Ectodermal cell (in vitro differentiated cells): ENCODE results near the gene FAM200C.

Experiments
- H3K27ac ChIP-seq: 2 replicates; pipeline ENCODE4 v1.7.0; 2013; ENCODE audit warnings: mild to moderate bottlenecking, low read depth, low read length; ENCODE audit not compliant: insufficient read depth, poor library complexity, severe bottlenecking
- H3K27me3 ChIP-seq: 2 replicates; pipeline ENCODE4 v1.7.0; 2013; ENCODE audit warnings: mild to moderate bottlenecking, low read length; ENCODE audit not compliant: insufficient read depth, control insufficient read depth, poor library complexity, severe bottlenecking
- H3K36me3 ChIP-seq: one replicate; pipeline ENCODE4 v1.7.0; 2013; ENCODE audit warnings: low read length; ENCODE audit not compliant: control insufficient read depth, insufficient read depth
- H3K4me1 ChIP-seq: one replicate; pipeline ENCODE4 v1.7.0; 2013; ENCODE audit warnings: low read length; ENCODE audit not compliant: control insufficient read depth, insufficient read depth
- H3K4me3 ChIP-seq: 2 replicates; pipeline ENCODE4 v1.7.0; 2013; ENCODE audit warnings: low read depth, low read length, control low read depth; ENCODE audit not compliant: insufficient read depth
- H3K9me3 ChIP-seq: 2 replicates; pipeline ENCODE4 v1.7.0; 2013; ENCODE audit warnings: mild to moderate bottlenecking, low read length, moderate library complexity; ENCODE audit not compliant: control insufficient read depth
- WGBS, 2 experiments: methylation state at CpG; one replicate each; pipeline ENCODE4 v1.1.7; 2013; ENCODE audit warnings: missing lambda C conversion rate in 2 of 2; 5-methylcytosine and 5-hydroxymethylcytosine counted together

FAM200C gene

DNA sequence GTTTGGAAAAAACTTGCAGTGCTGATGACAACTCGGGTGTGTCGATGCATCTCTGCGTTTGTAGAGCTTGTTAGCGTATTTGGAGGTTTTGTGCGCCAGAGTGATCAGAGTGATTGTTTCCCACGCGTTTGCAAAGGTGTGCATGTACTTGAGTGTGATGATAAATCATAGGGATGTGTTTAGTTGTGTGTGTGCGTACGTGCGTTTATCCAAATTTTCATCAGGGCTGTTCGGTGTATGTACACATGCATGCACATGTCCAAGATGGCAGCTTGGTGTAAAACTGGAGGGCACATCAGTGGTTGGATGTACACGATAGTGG lies 29.2 kb downstream of the FAM200C start:
- no peaks in the 10 kb centered on the region for H3K4me1 ChIP-seq
- H3K4me3 ChIP-seq = peak overlapping the region; percentile 51
- no peak overlapping the region for H3K27ac ChIP-seq
- H3K36me3 ChIP-seq = no peaks in the 10 kb centered on the region
- H3K9me3 ChIP-seq = peaks cover 2% of the 10 kb centered on the region
- peaks cover 37% of the 10 kb centered on the region for H3K27me3 ChIP-seq
- 63 to 64% methylated on average over 12 of the region's 12 CpGs for WGBS, 2 experiments

DNA sequence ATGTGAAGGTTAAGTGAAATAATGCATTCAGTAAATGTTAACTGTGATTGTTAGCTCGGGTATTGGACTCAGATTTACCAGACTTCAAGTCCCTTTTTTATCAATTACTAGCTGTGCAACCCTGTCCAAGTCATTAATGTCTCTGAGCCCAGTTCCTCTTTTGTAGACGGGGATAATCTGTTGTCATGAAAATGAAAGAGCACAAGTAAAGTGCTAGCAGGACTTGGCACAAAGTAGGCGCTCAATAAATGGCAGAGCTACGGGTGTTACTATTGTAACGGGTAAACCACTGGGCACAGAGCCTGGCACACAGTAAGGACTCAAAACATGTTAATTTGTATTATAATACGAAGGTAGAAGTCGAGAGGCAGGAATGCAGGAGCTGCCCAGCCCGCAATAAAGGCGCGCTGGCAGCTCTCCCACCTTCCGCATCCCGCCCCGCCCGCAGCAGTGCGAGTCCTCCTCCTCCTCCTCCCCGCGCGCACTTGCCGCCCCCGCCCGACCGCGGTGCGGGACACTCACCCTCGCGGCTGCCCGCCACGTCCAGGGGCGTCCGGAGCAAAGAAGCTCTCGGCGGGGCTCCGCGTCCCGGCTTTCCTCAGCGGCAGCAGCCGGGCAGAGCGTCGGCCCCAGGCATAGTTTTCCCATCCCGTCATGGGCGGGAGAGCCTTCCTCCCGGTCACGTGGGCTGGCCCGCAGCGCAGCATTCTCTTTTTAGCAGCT lies 29.7 kb downstream of the FAM200C start, which contains the start of gene C1QTNF2:
TSS of gene C1QTNF2 (minus strand) at position 637 of the 723 bp plus-strand sequence. CDS start 15,615 bp downstream, outside the sequence.
- H3K36me3 ChIP-seq = no peaks in the 10 kb centered on the region
- H3K27ac ChIP-seq = no peak within 1 kb of the TSS
- H3K9me3 ChIP-seq = peaks cover 2% of the 10 kb centered on the region
- WGBS, 2 experiments = 5 to 6% methylated on average over 45 of the region's 45 CpGs
- H3K27me3 ChIP-seq = peaks cover 37% of the 10 kb centered on the region
- peak within 1 kb of the TSS; percentile 51 for H3K4me3 ChIP-seq
- no peaks in the 10 kb centered on the region for H3K4me1 ChIP-seq

DNA sequence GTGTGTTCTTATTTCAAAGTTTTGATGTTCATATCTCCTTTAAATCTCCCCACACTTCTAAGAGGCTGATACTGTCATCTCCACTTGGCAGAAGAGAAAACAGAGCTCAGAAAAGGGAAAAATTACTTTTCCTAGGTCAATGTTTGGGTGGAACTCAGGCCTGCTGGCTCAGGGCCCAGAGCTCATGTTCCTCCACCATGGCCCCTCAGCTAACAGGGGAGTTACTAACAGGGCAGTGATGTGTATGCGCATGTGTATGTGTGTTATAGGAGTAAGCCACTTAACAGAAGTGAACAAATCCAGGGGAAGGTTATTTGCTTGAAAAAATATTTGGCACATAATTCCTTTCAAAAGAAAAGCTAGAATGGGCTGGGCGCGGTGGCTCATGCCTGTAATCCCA lies 32.0 kb downstream of the FAM200C start:
- Histone ChIP-seq H3K4me3 (no peak overlapping the region), H3K36me3 (no peaks in the 10 kb centered on the region), H3K9me3 (peaks cover under 1% of the 10 kb centered on the region), H3K27me3 (peaks cover 34% of the 10 kb centered on the region), H3K4me1 (peaks cover 7% of the 10 kb centered on the region), H3K27ac (no peak overlapping the region)
- WGBS, 2 experiments = 95 to 99% methylated on average over 3 of the region's 3 CpGs

DNA sequence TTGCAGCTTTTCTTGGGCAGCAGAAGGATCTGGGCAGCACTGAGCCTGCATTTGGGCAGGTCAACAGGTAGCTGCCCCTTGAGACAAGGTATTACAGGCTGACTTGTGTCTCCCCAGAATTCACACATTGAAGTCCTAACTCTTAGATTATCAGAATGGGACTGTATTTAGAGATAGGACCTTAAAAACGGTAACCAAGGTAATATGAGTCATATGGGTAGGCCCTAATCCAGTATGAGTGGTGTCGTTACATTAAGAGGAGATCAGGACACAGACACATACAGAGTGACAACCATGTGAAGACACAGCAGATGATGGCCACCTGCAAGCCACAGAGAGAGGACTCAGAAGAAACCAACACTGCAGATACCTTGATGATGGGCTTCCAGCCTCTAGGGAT lies 32.6 kb downstream of the FAM200C start:
- WGBS, 2 experiments = 70 to 82% methylated on average over 2 of the region's 2 CpGs
- H3K4me1 ChIP-seq = peaks cover 9% of the 10 kb centered on the region
- H3K36me3 ChIP-seq = no peaks in the 10 kb centered on the region
- H3K27ac ChIP-seq = no peak overlapping the region
- no peaks in the 10 kb centered on the region for H3K9me3 ChIP-seq
- no peak overlapping the region for H3K4me3 ChIP-seq
- H3K27me3 ChIP-seq = peaks cover 34% of the 10 kb centered on the region

DNA sequence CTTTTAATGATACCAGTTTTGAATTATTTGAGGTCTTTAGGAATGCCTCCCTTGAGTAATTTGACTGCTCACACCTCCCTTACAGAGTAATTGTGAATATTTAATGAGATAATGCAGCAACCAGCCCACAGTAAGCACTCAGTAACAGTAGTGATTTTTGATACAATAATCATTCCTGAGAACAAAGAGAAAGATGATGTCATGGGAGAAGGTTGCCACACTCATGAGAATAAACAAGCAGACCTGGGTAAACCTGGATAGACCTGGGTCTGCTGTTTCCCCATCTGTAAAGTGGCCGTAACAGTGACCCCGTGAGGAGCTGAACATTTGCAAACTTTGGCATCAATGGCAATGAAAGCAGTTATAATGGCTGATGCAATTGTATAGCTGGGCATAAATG lies 33.6 kb downstream of the FAM200C start:
- 91 to 92% methylated on average over 2 of the region's 2 CpGs for WGBS, 2 experiments

DNA sequence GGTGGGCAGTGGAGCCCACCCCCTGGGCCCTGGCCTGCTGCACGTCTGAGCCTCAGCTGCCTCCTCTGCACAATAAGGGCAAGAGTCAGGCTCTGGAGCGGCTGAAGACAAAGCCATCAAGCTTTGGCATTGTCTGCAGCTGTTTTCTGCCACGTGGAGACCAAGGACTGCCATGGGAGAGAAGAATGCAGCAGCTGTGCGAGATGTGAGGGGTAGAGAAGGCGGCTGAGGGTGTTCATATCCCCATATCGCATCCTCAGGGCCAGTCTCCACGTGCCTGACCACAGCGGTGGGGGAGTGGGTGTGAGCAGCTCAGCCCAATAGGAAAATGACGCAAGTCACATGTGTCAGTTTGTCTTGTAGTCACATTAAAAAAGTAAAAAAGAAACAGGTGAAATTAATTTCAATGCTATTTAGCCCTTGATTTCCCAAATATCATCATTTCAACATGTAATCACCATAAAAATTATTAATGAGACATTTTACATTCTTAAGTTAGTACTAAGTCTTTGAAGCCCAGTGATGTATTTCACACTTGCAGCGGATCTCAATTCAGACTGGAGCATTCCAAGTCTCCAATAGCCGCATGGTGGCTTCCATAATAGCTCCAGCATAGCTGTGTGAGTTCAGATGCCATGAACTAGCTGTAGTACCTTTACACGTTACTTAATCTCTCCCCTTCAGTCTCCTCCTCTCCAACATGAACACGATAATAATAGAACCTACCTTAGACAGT lies 36.0 kb downstream of the FAM200C start:
- H3K4me1 ChIP-seq = peaks cover 9% of the 10 kb centered on the region
- H3K36me3 ChIP-seq = no peaks in the 10 kb centered on the region
- H3K27me3 ChIP-seq = peaks cover under 1% of the 10 kb centered on the region
- 64 to 66% methylated on average over 13 of the region's 13 CpGs for WGBS, 2 experiments
- H3K4me3 ChIP-seq = no peak overlapping the region
- peak overlapping the region; percentile 23 for H3K27ac ChIP-seq
- no peaks in the 10 kb centered on the region for H3K9me3 ChIP-seq

More for the DNA sequence above, 33.6 kb downstream of the FAM200C start:
- peaks cover 9% of the 10 kb centered on the region for H3K4me1 ChIP-seq
- no peak overlapping the region for H3K4me3 ChIP-seq
- peaks cover 24% of the 10 kb centered on the region for H3K27me3 ChIP-seq
- H3K27ac ChIP-seq = no peak overlapping the region
- no peaks in the 10 kb centered on the region for H3K9me3 ChIP-seq
- no peaks in the 10 kb centered on the region for H3K36me3 ChIP-seq

DNA sequence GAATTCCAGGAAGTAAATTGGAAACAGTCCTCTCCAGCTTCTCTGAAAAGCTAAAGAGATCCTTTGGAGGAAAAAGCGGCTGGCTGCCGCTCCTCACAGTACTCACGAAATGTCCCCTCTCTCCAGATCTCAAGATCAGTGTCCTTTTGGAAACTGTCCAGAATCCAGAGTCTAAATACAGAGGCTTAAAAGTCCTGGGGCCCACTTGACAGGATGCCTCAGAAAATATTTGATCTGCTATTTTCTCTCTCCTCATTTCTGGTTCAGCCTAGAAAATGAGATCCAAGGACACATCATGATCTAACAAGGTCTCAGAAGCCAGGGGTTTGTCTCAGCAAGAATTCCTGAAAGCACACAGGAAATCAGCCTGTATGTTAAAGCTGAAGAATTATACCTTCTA lies 36.6 kb downstream of the FAM200C start:
- 90 to 93% methylated on average over 3 of the region's 3 CpGs for WGBS, 2 experiments
- no peaks in the 10 kb centered on the region for H3K9me3 ChIP-seq
- H3K27me3 ChIP-seq = no peaks in the 10 kb centered on the region
- no peak overlapping the region for H3K4me3 ChIP-seq
- no peaks in the 10 kb centered on the region for H3K36me3 ChIP-seq
- H3K4me1 ChIP-seq = peaks cover 9% of the 10 kb centered on the region
- peak overlapping the region; percentile 23 for H3K27ac ChIP-seq

DNA sequence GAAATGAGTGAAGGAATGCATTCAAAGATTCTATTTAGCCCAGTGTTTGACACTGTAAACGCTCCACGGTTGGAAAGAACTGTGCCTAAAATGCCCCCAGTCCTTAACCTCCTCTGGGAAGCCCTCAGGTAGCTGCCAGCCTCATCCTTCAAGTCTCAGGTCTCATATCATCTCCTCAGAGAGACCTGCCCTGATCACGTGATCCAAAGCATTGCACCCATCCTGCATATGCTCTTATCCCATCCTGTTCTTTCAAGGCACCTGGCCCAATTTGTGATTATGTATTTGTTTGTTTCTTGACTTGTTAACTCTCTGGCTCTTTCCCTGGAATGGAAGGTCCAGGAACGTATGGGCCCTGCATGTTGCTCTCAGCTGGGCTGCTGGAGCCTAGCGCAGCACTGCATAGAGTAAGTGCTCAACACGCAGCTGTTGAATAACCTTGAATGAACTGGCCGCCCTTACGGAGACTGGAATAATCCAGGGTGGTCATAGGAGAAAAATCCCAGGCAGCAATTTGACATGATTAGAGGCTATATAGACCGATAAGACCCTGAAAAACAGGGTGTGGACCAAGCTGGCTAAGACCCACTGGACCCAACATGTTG lies 38.1 kb downstream of the FAM200C start:
- H3K9me3 ChIP-seq = no peaks in the 10 kb centered on the region
- 94% methylated on average over 9 of the region's 9 CpGs for WGBS, 2 experiments
- peaks cover 15% of the 10 kb centered on the region for H3K4me1 ChIP-seq
- H3K27ac ChIP-seq = no peak overlapping the region
- no peaks in the 10 kb centered on the region for H3K27me3 ChIP-seq
- H3K4me3 ChIP-seq = no peak overlapping the region
- H3K36me3 ChIP-seq = no peaks in the 10 kb centered on the region

DNA sequence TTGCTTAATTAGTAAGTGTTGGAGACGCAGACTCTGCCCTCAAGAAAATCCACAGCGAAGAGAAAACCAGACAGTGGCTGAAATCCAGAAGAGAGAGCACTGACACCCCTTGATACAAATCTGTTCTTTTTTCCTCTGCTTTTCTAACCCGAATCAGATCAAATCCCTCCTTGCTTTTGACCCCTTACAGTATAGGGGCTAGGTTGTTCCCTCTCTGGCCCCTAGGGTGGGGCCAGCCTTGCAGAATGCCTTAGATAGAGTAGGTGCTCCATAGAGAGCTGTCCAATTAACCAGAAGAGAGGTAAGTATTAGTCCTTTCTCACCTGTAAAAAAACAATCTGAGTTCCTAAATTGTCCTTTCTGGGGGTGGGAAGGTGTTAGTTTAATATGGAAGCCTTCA lies 39.5 kb downstream of the FAM200C start:
- Histone ChIP-seq H3K27me3 (no peaks in the 10 kb centered on the region), H3K36me3 (no peaks in the 10 kb centered on the region), H3K4me3 (no peak overlapping the region), H3K9me3 (no peaks in the 10 kb centered on the region), H3K4me1 (peaks cover 15% of the 10 kb centered on the region), H3K27ac (no peak overlapping the region)
- 84 to 90% methylated on average over 3 of the region's 3 CpGs for WGBS, 2 experiments

DNA sequence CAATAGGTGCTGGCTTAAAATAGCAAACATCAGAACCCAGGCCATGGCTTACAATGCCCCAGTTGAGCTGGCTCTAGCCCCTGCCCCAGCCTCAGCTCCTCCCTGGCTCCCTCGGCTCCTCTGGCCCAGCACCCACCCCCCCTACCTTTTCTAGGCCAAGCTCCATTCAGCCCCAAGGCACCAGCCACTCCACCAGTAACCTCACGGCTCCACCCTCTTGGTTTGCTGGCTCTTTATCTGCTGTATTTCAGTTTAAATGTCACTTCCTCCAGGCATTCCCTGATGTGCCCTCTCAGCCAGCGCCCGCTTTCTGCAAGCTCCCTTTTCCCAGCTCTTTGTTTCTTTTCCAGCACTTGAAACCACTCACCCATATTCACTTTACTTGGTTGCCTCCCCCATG lies 40.0 kb downstream of the FAM200C start:
- Histone ChIP-seq H3K4me3 (no peak overlapping the region), H3K27me3 (no peaks in the 10 kb centered on the region), H3K27ac (no peak overlapping the region), H3K4me1 (peaks cover 15% of the 10 kb centered on the region), H3K36me3 (no peaks in the 10 kb centered on the region), H3K9me3 (no peaks in the 10 kb centered on the region)
- 71% methylated on average over 4 of the region's 4 CpGs for WGBS, 2 experiments
